ENCODE data around the gene ZSCAN26.

ZSCAN26 gene

DNA sequence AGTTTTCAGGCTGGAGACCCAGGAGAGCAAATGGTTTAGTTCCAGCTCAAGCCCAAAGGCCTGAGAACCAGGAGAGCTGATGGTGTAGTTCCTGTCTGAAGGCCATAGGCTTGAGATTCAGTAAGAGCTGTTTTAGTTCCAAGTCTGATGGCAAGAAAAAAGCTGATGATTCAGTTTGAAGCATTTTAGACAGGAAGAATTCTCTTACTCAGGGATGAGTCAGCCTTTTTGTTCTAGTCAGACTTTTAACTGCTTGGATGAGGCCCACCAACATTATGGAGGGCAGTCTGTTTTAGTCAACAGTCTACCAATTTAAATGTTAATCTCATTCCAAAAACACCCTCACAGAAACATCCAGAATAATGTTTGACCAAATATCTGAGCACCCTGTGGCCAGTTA lies 2.5 kb downstream of the ZSCAN26 start:
- H3K27ac ChIP-seq = no peak overlapping the region

GRCh38 chr6:28274888-28275287 lies 7.9 kb downstream of the ZSCAN26 start:
- H3K4me1 ChIP-seq = no peaks in the 10 kb centered on the region
- no peak overlapping the region for H3K4me3 ChIP-seq
- H3K27me3 ChIP-seq = no peaks in the 10 kb centered on the region
- H3K36me3 ChIP-seq = peaks cover 56 to 62% (median 59%) of the 10 kb centered on the region in 3 donors
- no peak for TF ChIP-seq CTCF (IDR thresholded peaks at IDR 0.05)
- no peaks in the 10 kb centered on the region for H3K9me3 ChIP-seq
- intact Hi-C loops (cut with DNase I; ENCODE audit: low total_unique reads) = no loop called here
- H3K27ac ChIP-seq = no peak overlapping the region
- DNase-seq = no peak

More for the DNA sequence above, 2.5 kb downstream of the ZSCAN26 start:
- intact Hi-C loops (cut with DNase I; ENCODE audit: low total_unique reads) = no loop called here
- Histone ChIP-seq H3K9me3 (no peaks in the 10 kb centered on the region), H3K27me3 (no peaks in the 10 kb centered on the region), H3K36me3 (peaks cover 28 to 33% (median 32%) of the 10 kb centered on the region in 3 donors), H3K4me3 (no peak overlapping the region), H3K4me1 (peaks cover 0 to 17% (median 10%) of the 10 kb centered on the region in 4 donors)
- no peak for TF ChIP-seq CTCF (IDR thresholded peaks at IDR 0.05)
- DNase-seq = no peak

DNA sequence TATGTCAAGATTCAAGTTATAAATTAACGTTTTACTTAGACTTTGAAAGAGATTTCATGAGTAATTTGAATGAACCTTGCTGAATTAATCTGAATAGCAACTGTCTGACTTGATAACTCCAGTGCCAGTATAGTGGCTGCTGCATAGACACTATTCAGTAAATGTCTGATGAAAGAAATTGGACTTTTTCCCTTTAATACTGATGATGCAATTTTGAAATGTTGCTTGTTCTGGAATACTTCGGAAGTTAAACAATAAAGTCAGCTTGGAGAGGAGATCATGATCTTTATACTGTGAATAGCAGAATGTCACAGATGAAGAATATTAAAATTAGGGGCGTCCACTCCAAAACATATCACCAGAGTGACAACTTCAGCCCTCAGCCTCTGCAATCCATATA lies 10.8 kb downstream of the ZSCAN26 start:
- H3K4me3 ChIP-seq = no peak overlapping the region
- no peak for TF ChIP-seq CTCF (IDR thresholded peaks at IDR 0.05)
- H3K4me1 ChIP-seq = peaks cover 0 to 11% (median 3%) of the 10 kb centered on the region in 4 donors
- peaks cover 45 to 47% (median 46%) of the 10 kb centered on the region in 3 donors for H3K36me3 ChIP-seq
- no peak overlapping the region for H3K27ac ChIP-seq
- H3K9me3 ChIP-seq = no peaks in the 10 kb centered on the region
- intact Hi-C loops (cut with DNase I; ENCODE audit: low total_unique reads) = no loop called here
- no peaks in the 10 kb centered on the region for H3K27me3 ChIP-seq
- DNase-seq = no peak

GRCh38 chr6:28280595-28281287 lies 13.8 kb downstream of the ZSCAN26 start:
- intact Hi-C loops (cut with DNase I; ENCODE audit: low total_unique reads) = no loop called here
- no peak for TF ChIP-seq CTCF (IDR thresholded peaks at IDR 0.05)
- H3K9me3 ChIP-seq = no peaks in the 10 kb centered on the region
- no peaks in the 10 kb centered on the region for H3K27me3 ChIP-seq
- H3K4me3 ChIP-seq = peak overlapping the region; percentile 64 to 72
- H3K36me3 ChIP-seq = peaks cover 35 to 38% (median 37%) of the 10 kb centered on the region in 3 donors
- peaks cover 0 to 11% (median 3%) of the 10 kb centered on the region in 4 donors for H3K4me1 ChIP-seq
- no peak for DNase-seq
- peak overlapping the region; percentile 59 to 74 for H3K27ac ChIP-seq

GRCh38 chr6:28281288-28282064 lies 14.5 kb downstream of the ZSCAN26 start, which contains the start of gene PGBD1:
Gene PGBD1, plus strand, starts transcription at chr6:28281572. Its CDS starts 2,242 bp downstream, at chr6:28283814.
- peak; percentile 51 to 79 for DNase-seq
- H3K4me3 ChIP-seq = peak within 1 kb of the TSS; percentile 64 to 72
- no peaks in the 10 kb centered on the region for H3K27me3 ChIP-seq
- peak within 1 kb of the TSS; percentile 59 to 74 for H3K27ac ChIP-seq
- peaks cover 0 to 11% (median 3%) of the 10 kb centered on the region in 4 donors for H3K4me1 ChIP-seq
- intact Hi-C loops (cut with DNase I; ENCODE audit: low total_unique reads) = no loop called here
- no peaks in the 10 kb centered on the region for H3K9me3 ChIP-seq
- no peak for TF ChIP-seq CTCF (IDR thresholded peaks at IDR 0.05)
- H3K36me3 ChIP-seq = peaks cover 30 to 38% (median 32%) of the 10 kb centered on the region in 3 donors
